Ovary (tissue), 9 donors: ENCODE data around the gene SLC7A1. TPM values are rescaled to one million over a fixed set of nuclear protein-coding genes. Genes with fewer than 3 reads are reported as not detected.

Experiments used
- DNase-seq, 5 donors: peaks; one replicate each; pipeline ENCODE4 v3.0.0-alpha.2; 2019 to 2020
- H3K27ac ChIP-seq, 2 donors: fragments of 200-600 bp; one replicate each; pipeline versions ENCODE4 v1.5.1 to v1.8.0; 2019 to 2022
- H3K27me3 ChIP-seq: fragments of 200-600 bp; one replicate; pipeline ENCODE4 v1.8.0; 2022
- H3K36me3 ChIP-seq: fragments of 200-600 bp; sonication (generic); one replicate; pipeline ENCODE4 v1.5.1; 2019
- H3K4me1 ChIP-seq: one replicate; pipeline ENCODE4 v1.8.1; 2013; ENCODE audit warnings: mild to moderate bottlenecking, moderate library complexity; ENCODE audit not compliant: insufficient read depth
- H3K4me3 ChIP-seq: fragments of 200-600 bp; sonication (generic); one replicate; pipeline ENCODE4 v1.5.1; 2017
- H3K9me3 ChIP-seq, 2 donors: fragments of 200-600 bp in 1 of 2; sonication (generic) in 1 of 2; one replicate each; pipeline versions ENCODE4 v1.5.1 to v1.8.1; 2013 to 2019; ENCODE audit warnings: mild to moderate bottlenecking in 1 of 2, moderate library complexity in 1 of 2
- CTCF ChIP-seq, 3 donors: fragments of 450-650 bp in 2 of 3; fragments of 200-600 bp in 1 of 3; IDR thresholded peaks; one replicate each; pipeline versions ENCODE4 v1.5.1 to v1.8.0; 2016 to 2022; ENCODE audit warnings: antibody characterized with exemption in 3 of 3, mild to moderate bottlenecking in 1 of 3
- EP300 ChIP-seq: sonication (generic); formaldehyde crosslinking; IDR thresholded peaks from one replicate; pipeline ENCODE4 v1.6.1; 2017; ENCODE audit warnings: antibody characterized with exemption
- POLR2A ChIP-seq: fragments of 450-650 bp; IDR thresholded peaks from one replicate; pipeline ENCODE4 v1.6.1; 2017; ENCODE audit warnings: antibody characterized with exemption, mild to moderate bottlenecking, moderate library complexity
- WGBS, 3 donors: extraction: QIAGEN DNeasy Blood & Tissue Kit in 1 of 3; methylation state at CpG; one replicate each; pipeline versions ENCODE4 v1.1.5 to v1.1.7; 2013 to 2017; 5-methylcytosine and 5-hydroxymethylcytosine counted together
- intact Hi-C, 4 donors: fragments of 100-400 bp; cut with DNase I; formaldehyde crosslinking; loops; one replicate each; pipeline versions ENCODE4 v1.11.0 to v1.15.1; 2022 to 2023
- polyA plus RNA-seq, 2 donors: library from polyadenylated mRNA; stranded (reverse); fragments of 200-250 nt in 1 of 2; fragments of 350-450 nt in 1 of 2; fragmentation: Illumina TruSeq in 1 of 2; extraction: RNeasy Lipid Tissue Mini Kit (QIAGEN cat#74804) in 1 of 2; gene quantifications; one replicate each; pipeline ENCODE4 v1.2.3, GENCODE V29; 2013 to 2014
- total RNA-seq, 7 donors: library from RNA; depleted of rRNA in 2 of 7; stranded (reverse); fragments of >200 nt in 2 of 7; fragmentation: NEBNext Ultra II Directional in 3 of 7; extraction: Animal tissue kit (Norgen Biotek cat#: 25700) in 3 of 7; gene quantifications; one replicate each; pipeline versions ENCODE4 v1.1.0 to v1.2.4, GENCODE V29; 2016 to 2023
- donor health status: DM: no; HTN: no; CAD: no; lungs with moderate emphysema.
- donor health status: DM: no; HTN: no; CAD: no.
- donor health status: Bipolar disorder and iron deficiency.
- donor health status: DM: yes; HTN: yes; CAD: no.
- donor health status: DM: no; HTN: no; CAD: no.
- donor health status: DM: yes; HTN: yes; CAD: no.

Gene SLC7A1
- total and polyA plus RNA-seq, 9 donors = 3.3 to 98.7 (median 14.0) TPM

DNA sequence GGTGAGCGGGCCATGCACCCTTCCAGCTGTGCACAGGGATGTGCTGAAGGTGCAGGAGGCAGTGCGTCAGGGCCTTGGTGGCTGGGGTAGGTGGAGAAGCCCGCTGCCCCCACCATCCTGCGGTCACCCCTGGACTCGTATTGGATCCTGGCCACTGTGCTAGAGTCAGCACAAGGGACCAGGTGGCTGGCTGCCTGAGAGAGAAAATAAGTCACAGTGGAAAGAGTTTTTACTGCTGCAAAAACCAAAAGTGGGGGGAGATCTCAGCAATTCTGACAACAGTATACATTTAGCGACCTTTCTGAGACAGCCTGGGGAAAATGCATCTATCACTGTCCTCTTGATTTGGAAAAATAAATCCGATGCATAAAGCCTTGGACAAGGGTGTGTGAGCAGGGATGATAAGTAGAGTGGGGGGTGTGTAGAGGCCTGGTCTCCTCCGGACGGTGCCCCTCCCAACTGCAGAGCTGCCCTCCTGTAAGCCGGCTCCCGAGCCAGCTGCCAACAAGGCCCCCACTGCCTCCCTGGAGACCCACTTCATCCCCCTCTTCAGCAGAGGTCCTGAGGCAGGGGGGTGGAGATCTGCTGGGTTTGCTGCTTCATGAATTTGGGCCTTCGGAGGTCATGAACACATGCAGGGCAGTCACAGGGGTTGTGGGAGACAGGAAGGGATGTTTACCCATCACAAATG, 84.2 kb downstream of the SLC7A1 start:
- peaks cover 6% of the 10 kb centered on the region for H3K4me1 ChIP-seq
- TF ChIP-seq POLR2A = no peak
- no peak for TF ChIP-seq CTCF (IDR thresholded peaks at IDR 0.05)
- TF ChIP-seq EP300 = no peak
- H3K27ac ChIP-seq = peak overlapping the region in 1 of 2 donors; percentile 25
- H3K4me3 ChIP-seq = no peak overlapping the region
- no peaks in the 10 kb centered on the region for H3K9me3 ChIP-seq
- DNase-seq = no peak
- 78 to 81% (median 80%) methylated on average over 12 of the region's 12 CpGs for WGBS, 3 donors
- H3K27me3 ChIP-seq = no peaks in the 10 kb centered on the region
- no peaks in the 10 kb centered on the region for H3K36me3 ChIP-seq
- intact Hi-C loops = loop anchor here in 2 of 4 donors (5.0 kb wide), 2 partner anchors 601 to 606 kb away; no protein-coding TSS in a partner anchor

- no peaks in the 10 kb centered on the region for H3K27me3 ChIP-seq
- no peak overlapping the region for H3K27ac ChIP-seq
- H3K4me1 ChIP-seq = peaks cover 6% of the 10 kb centered on the region
- no peak for TF ChIP-seq CTCF (IDR thresholded peaks at IDR 0.05)
- no peak for TF ChIP-seq POLR2A
- TF ChIP-seq EP300 = no peak
- no peak for DNase-seq
- intact Hi-C loops = loop anchor here in 2 of 4 donors (5.0 kb wide), 2 partner anchors 602 to 607 kb away; no protein-coding TSS in a partner anchor
- no peaks in the 10 kb centered on the region for H3K36me3 ChIP-seq
- WGBS, 3 donors = 91 to 95% (median 94%) methylated on average over 9 to 10 of the region's 10 CpGs
- H3K4me3 ChIP-seq = no peak overlapping the region
- H3K9me3 ChIP-seq = no peaks in the 10 kb centered on the region
Measured at GRCh38 chr13:29510651-29511084, 84.8 kb downstream of the SLC7A1 start.

DNA sequence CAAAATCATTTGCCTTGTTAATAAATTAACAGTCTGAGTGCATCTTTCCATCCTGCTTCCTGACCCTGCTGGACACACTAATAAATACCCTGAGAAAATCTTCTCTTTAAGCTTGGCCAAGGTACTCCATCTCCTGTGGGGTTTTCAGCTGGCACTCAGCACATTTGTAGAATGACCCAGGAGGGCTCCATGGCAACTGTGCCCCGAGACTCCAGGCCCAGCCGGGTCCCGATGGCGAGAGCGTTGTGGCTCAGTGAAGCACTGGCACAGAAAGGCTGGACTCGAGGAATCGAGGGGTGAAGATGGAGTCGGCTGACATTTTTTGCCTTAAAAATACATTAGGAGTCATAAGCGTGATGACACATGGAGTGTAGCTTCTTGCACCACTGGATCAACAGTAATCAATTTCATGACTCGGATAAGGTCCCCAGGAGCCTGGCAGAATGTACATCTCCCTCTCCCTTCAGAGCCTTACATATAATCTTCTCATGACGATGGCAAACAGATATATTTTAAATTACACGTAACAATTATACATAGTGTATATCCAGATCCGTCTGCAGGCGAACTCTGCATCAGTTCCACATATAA, 85.4 kb downstream of the SLC7A1 start:
- intact Hi-C loops = loop anchor here (2.0 to 10.0 kb wide), 5 partner anchors 265 to 607 kb away; no protein-coding TSS in a partner anchor
- no peak overlapping the region for H3K27ac ChIP-seq
- H3K9me3 ChIP-seq = no peaks in the 10 kb centered on the region
- no peak for TF ChIP-seq CTCF (IDR thresholded peaks at IDR 0.05)
- TF ChIP-seq POLR2A = no peak
- TF ChIP-seq EP300 = no peak
- H3K4me3 ChIP-seq = no peak overlapping the region
- DNase-seq = no peak
- H3K27me3 ChIP-seq = no peaks in the 10 kb centered on the region
- no peaks in the 10 kb centered on the region for H3K36me3 ChIP-seq
- 93 to 96% (median 95%) methylated on average over 14 of the region's 14 CpGs for WGBS, 3 donors
- peaks cover 6% of the 10 kb centered on the region for H3K4me1 ChIP-seq

- no peak for TF ChIP-seq EP300
- TF ChIP-seq CTCF (IDR thresholded peaks at IDR 0.05) = no peak
- no peak for TF ChIP-seq POLR2A
- 62 to 93% (median 83%) methylated on average over 4 of the region's 4 CpGs for WGBS, 3 donors
- Histone ChIP-seq H3K27me3 (no peaks in the 10 kb centered on the region), H3K4me1 (peaks cover 6% of the 10 kb centered on the region), H3K4me3 (no peak overlapping the region), H3K36me3 (no peaks in the 10 kb centered on the region), H3K9me3 (no peaks in the 10 kb centered on the region), H3K27ac (no peak overlapping the region)
- intact Hi-C loops = loop anchor here in 2 of 4 donors (2.0 to 10.0 kb wide), 4 partner anchors 266 to 606 kb away; no protein-coding TSS in a partner anchor
- DNase-seq = no peak
Measured at GRCh38 chr13:29508876-29509252, 86.6 kb downstream of the SLC7A1 start.
